Skeletal muscle satellite cell (primary cell): ENCODE results near the gene CCNY.
A peak's percentile ranks its signal among the peaks of the same experiment; 100 is the strongest.

ENCODE experiments used
- H3K27me3 ChIP-seq: 2 replicates; pipeline ENCODE4 v1.7.0; 2013; ENCODE audit warnings: low read length; ENCODE audit not compliant: control insufficient read depth, insufficient read depth
- H3K36me3 ChIP-seq: 2 replicates; pipeline ENCODE4 v1.7.0; 2013; ENCODE audit warnings: mild to moderate bottlenecking, control low read depth, low read length; ENCODE audit not compliant: insufficient read depth
- H3K4me1 ChIP-seq: 2 replicates; pipeline ENCODE4 v1.7.0; 2013; ENCODE audit warnings: low read length; ENCODE audit not compliant: control insufficient read depth, insufficient read depth
- H3K4me2 ChIP-seq: 2 replicates; pipeline ENCODE4 v1.7.0; 2013; ENCODE audit warnings: mild to moderate bottlenecking, low read length
- H3K4me3 ChIP-seq: 2 replicates; pipeline ENCODE4 v1.7.0; 2013; ENCODE audit warnings: low read length
- H3K9ac ChIP-seq: 2 replicates; pipeline ENCODE4 v1.7.0; 2013; ENCODE audit warnings: mild to moderate bottlenecking, low read depth, low read length, moderate library complexity
- H3K9me3 ChIP-seq: replicated peaks from 2 replicates; pipeline ENCODE4 v1.7.0; 2013; ENCODE audit warnings: mild to moderate bottlenecking, control low read depth, low read length

CCNY gene

GRCh38 chr10:35316218-35316967 lies 19.9 kb upstream of the CCNY start:
- Histone ChIP-seq H3K9ac (no peak overlapping the region), H3K4me2 (no peak overlapping the region), H3K4me1 (no peaks in the 10 kb centered on the region), H3K9me3 (no peaks in the 10 kb centered on the region), H3K36me3 (peaks cover 18% of the 10 kb centered on the region), H3K27me3 (no peaks in the 10 kb centered on the region), H3K4me3 (no peak overlapping the region)

GRCh38 chr10:35318551-35318950 lies 17.8 kb upstream of the CCNY start:
- no peak overlapping the region for H3K9ac ChIP-seq
- no peaks in the 10 kb centered on the region for H3K27me3 ChIP-seq
- no peak overlapping the region for H3K4me3 ChIP-seq
- H3K4me1 ChIP-seq = no peaks in the 10 kb centered on the region
- H3K4me2 ChIP-seq = no peak overlapping the region
- H3K9me3 ChIP-seq = no peaks in the 10 kb centered on the region
- peaks cover 18% of the 10 kb centered on the region for H3K36me3 ChIP-seq

- Histone ChIP-seq H3K36me3 (peaks cover 14% of the 10 kb centered on the region), H3K4me2 (no peak overlapping the region), H3K9ac (no peak overlapping the region), H3K9me3 (no peaks in the 10 kb centered on the region), H3K4me3 (no peak overlapping the region), H3K4me1 (peaks cover 6% of the 10 kb centered on the region), H3K27me3 (no peaks in the 10 kb centered on the region)
Observed at GRCh38 chr10:35320341-35320740, 16.0 kb upstream of the CCNY start.

GRCh38 chr10:35322636-35323035 lies 13.7 kb upstream of the CCNY start:
- no peaks in the 10 kb centered on the region for H3K9me3 ChIP-seq
- peaks cover 4% of the 10 kb centered on the region for H3K36me3 ChIP-seq
- no peaks in the 10 kb centered on the region for H3K27me3 ChIP-seq
- H3K9ac ChIP-seq = no peak overlapping the region
- no peak overlapping the region for H3K4me2 ChIP-seq
- H3K4me3 ChIP-seq = no peak overlapping the region
- H3K4me1 ChIP-seq = peaks cover 10% of the 10 kb centered on the region

- Histone ChIP-seq H3K27me3 (no peaks in the 10 kb centered on the region), H3K4me2 (no peak overlapping the region), H3K4me1 (peaks cover 22% of the 10 kb centered on the region), H3K9me3 (no peaks in the 10 kb centered on the region), H3K9ac (no peak overlapping the region), H3K36me3 (no peaks in the 10 kb centered on the region), H3K4me3 (no peak overlapping the region)
Observed at GRCh38 chr10:35324196-35324595, 12.1 kb upstream of the CCNY start.

GRCh38 chr10:35326466-35327235 lies 9.7 kb upstream of the CCNY start:
- Histone ChIP-seq H3K9ac (no peak overlapping the region), H3K9me3 (no peaks in the 10 kb centered on the region), H3K4me3 (no peak overlapping the region), H3K27me3 (no peaks in the 10 kb centered on the region), H3K4me2 (no peak overlapping the region), H3K36me3 (no peaks in the 10 kb centered on the region), H3K4me1 (peaks cover 28% of the 10 kb centered on the region)

GRCh38 chr10:35327790-35328403 lies 8.4 kb upstream of the CCNY start:
- no peaks in the 10 kb centered on the region for H3K27me3 ChIP-seq
- no peaks in the 10 kb centered on the region for H3K36me3 ChIP-seq
- no peak overlapping the region for H3K4me2 ChIP-seq
- H3K9me3 ChIP-seq = no peaks in the 10 kb centered on the region
- H3K9ac ChIP-seq = no peak overlapping the region
- H3K4me3 ChIP-seq = no peak overlapping the region
- peaks cover 39% of the 10 kb centered on the region for H3K4me1 ChIP-seq

GRCh38 chr10:35328404-35329037 lies 7.8 kb upstream of the CCNY start:
- H3K4me1 ChIP-seq = peaks cover 43% of the 10 kb centered on the region
- H3K36me3 ChIP-seq = no peaks in the 10 kb centered on the region
- H3K9ac ChIP-seq = no peak overlapping the region
- H3K4me2 ChIP-seq = no peak overlapping the region
- H3K4me3 ChIP-seq = no peak overlapping the region
- no peaks in the 10 kb centered on the region for H3K27me3 ChIP-seq
- H3K9me3 ChIP-seq = no peaks in the 10 kb centered on the region

GRCh38 chr10:35329520-35329919 lies 6.8 kb upstream of the CCNY start:
- H3K36me3 ChIP-seq = peaks cover 5% of the 10 kb centered on the region
- no peak overlapping the region for H3K9ac ChIP-seq
- H3K27me3 ChIP-seq = no peaks in the 10 kb centered on the region
- H3K4me3 ChIP-seq = no peak overlapping the region
- H3K4me2 ChIP-seq = no peak overlapping the region
- H3K9me3 ChIP-seq = no peaks in the 10 kb centered on the region
- H3K4me1 ChIP-seq = peaks cover 41% of the 10 kb centered on the region

GRCh38 chr10:35331894-35332640 lies 4.2 kb upstream of the CCNY start:
- Histone ChIP-seq H3K36me3 (peaks cover 5% of the 10 kb centered on the region), H3K9me3 (no peaks in the 10 kb centered on the region), H3K4me3 (no peak overlapping the region), H3K27me3 (no peaks in the 10 kb centered on the region), H3K4me2 (peak overlapping the region; percentile 37), H3K9ac (no peak overlapping the region), H3K4me1 (peaks cover 45% of the 10 kb centered on the region)

GRCh38 chr10:35334297-35334696 lies 2.0 kb upstream of the CCNY start:
- Histone ChIP-seq H3K4me2 (peak overlapping the region; percentile 62), H3K4me1 (peaks cover 46% of the 10 kb centered on the region), H3K4me3 (no peak overlapping the region), H3K27me3 (no peaks in the 10 kb centered on the region), H3K36me3 (peaks cover 5% of the 10 kb centered on the region), H3K9ac (no peak overlapping the region), H3K9me3 (no peaks in the 10 kb centered on the region)
